ENCODE results near the gene SAP30BP. TPM values are rescaled to one million over a fixed set of nuclear protein-coding genes. Genes with fewer than 3 reads are reported as not detected.
A peak's percentile ranks its signal among the peaks of the same experiment; 100 is the strongest.

Gene SAP30BP
- total RNA-seq, 5 donors from 2014 or later (not counting 1 experiment from before 2014, with no cell fraction given) = 124 to 191 (median 128) TPM

- H3K4me1 ChIP-seq (ENCODE audit: control insufficient read depth in 1 of 2, extremely low read depth in 1 of 2, insufficient read depth in 2 of 2, low read length in 2 of 2) = peaks cover 8 to 9% of the 10 kb centered on the region in 2 experiments
- no peak overlapping the region for H3K27ac Mint-ChIP-seq
- peaks cover 5 to 11% (median 7%) of the 10 kb centered on the region in 3 donors for H3K4me1 Mint-ChIP-seq
- no peaks in the 10 kb centered on the region for H3K9me3 Mint-ChIP-seq
- ATAC-seq (replicated peaks in 1 of 4) (no peak), DNase-seq (no peak)
- POLR2A ChIA-PET = no interaction called here
- H3K36me3 ChIP-seq (ENCODE audit: control insufficient read depth in 2 of 2, extremely low read depth in 1 of 2, insufficient read depth in 1 of 2, low read length in 1 of 2) = peaks cover 7 to 38% of the 10 kb centered on the region in 2 donors
- H3K27ac ChIP-seq (ENCODE audit: low read length) = no peak overlapping the region
- H3K9me3 ChIP-seq = no peaks in the 10 kb centered on the region
- CTCF ChIA-PET = interaction anchor here (0.5 to 2.0 kb wide), 3 partner anchors 12 to 797 kb away, joined by 3 to 4 read pairs (median 4); no protein-coding TSS in a partner anchor
- H3K4me3 Mint-ChIP-seq = no peak overlapping the region
- no peaks in the 10 kb centered on the region for H3K27me3 ChIP-seq (replicated peaks in 1 of 2; ENCODE audit: control insufficient read depth in 2 of 2, extremely low read depth in 1 of 2, insufficient read depth in 2 of 2, low read length in 1 of 2)
- H3K4me3 ChIP-seq (ENCODE audit: control insufficient read depth in 1 of 2, extremely low read depth in 1 of 2, low read length in 1 of 2) = no peak overlapping the region
- H3K36me3 Mint-ChIP-seq = peaks cover 25% of the 10 kb centered on the region
- H3K27me3 Mint-ChIP-seq = no peaks in the 10 kb centered on the region
- 83% methylated on average over 3 of the region's 9 CpGs for WGBS (ENCODE audit: insufficient coverage)
These were observed 4.6 kb upstream of the SAP30BP start for GRCh38 chr17:75662511-75662910.

DNA sequence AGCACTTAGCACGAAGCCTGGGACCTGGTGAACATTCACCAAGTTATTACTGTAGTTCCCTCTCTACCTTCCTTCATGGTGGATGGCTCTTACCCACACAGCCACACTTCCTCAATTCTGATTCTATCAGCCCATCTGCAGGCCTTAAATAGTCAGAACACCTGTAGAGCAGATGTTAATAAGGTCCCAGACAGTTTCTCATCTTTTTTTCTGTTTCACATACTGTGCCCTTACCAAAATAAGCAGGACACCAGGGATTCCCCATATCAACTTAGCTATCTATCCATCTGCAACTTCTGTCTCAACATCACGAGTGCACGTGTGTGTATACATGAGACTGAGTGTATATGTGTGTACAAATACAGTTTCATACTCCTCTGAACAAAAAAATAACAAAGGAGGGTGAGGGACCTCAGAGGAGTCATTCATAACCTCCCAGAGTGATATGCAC, 3.0 kb upstream of the SAP30BP start:
- no CpG with 5 or more reads among the region's 3 CpGs for WGBS (ENCODE audit: insufficient coverage)
- no peak overlapping the region for H3K27ac Mint-ChIP-seq

GRCh38 chr17:75665981-75666380, 1.2 kb upstream of the SAP30BP start:
- Mint-ChIP-seq H3K4me3 (peak overlapping the region in 2 of 3 donors; percentile 54 to 63), H3K4me1 (peaks cover 17 to 21% (median 19%) of the 10 kb centered on the region in 3 donors), H3K36me3 (peaks cover 30% of the 10 kb centered on the region), H3K27ac (no peak overlapping the region), H3K9me3 (no peaks in the 10 kb centered on the region), H3K27me3 (no peaks in the 10 kb centered on the region)
- CTCF ChIA-PET = interaction anchor here in 1 of 2 donors (0.6 to 1.4 kb wide), 6 partner anchors 11 to 226 kb away, joined by 3 to 8 read pairs (median 4); no protein-coding TSS in a partner anchor
- no peak for DNase-seq
- Histone ChIP-seq H3K4me1 (ENCODE audit: control insufficient read depth in 1 of 2, extremely low read depth in 1 of 2, insufficient read depth in 2 of 2, low read length in 2 of 2) (peaks cover 14 to 19% of the 10 kb centered on the region in 2 experiments), H3K9me3 (no peaks in the 10 kb centered on the region), H3K36me3 (ENCODE audit: control insufficient read depth in 2 of 2, extremely low read depth in 1 of 2, insufficient read depth in 1 of 2, low read length in 1 of 2) (peaks cover 4 to 48% of the 10 kb centered on the region in 2 donors), H3K4me3 (ENCODE audit: control insufficient read depth in 1 of 2, extremely low read depth in 1 of 2, low read length in 1 of 2) (no peak overlapping the region), H3K27me3 (replicated peaks in 1 of 2; ENCODE audit: control insufficient read depth in 2 of 2, extremely low read depth in 1 of 2, insufficient read depth in 2 of 2, low read length in 1 of 2) (no peaks in the 10 kb centered on the region), H3K27ac (ENCODE audit: low read length) (no peak overlapping the region)
- WGBS (ENCODE audit: insufficient coverage) = 100% methylated on average over 2 of the region's 10 CpGs
- ATAC-seq (replicated peaks in 1 of 4) = no peak
- POLR2A ChIA-PET = interaction anchor here in 1 of 2 donors (0.6 to 1.4 kb wide), 3 partner anchors 24 to 195 kb away, joined by 3 to 4 read pairs (median 3); no protein-coding TSS in a partner anchor

More for the DNA sequence above, 3.0 kb upstream of the SAP30BP start:
- no peak for DNase-seq
- Histone ChIP-seq H3K9me3 (no peaks in the 10 kb centered on the region), H3K27me3 (replicated peaks in 1 of 2; ENCODE audit: control insufficient read depth in 2 of 2, extremely low read depth in 1 of 2, insufficient read depth in 2 of 2, low read length in 1 of 2) (no peaks in the 10 kb centered on the region), H3K36me3 (ENCODE audit: control insufficient read depth in 2 of 2, extremely low read depth in 1 of 2, insufficient read depth in 1 of 2, low read length in 1 of 2) (peaks cover 6 to 47% of the 10 kb centered on the region in 2 donors), H3K27ac (ENCODE audit: low read length) (no peak overlapping the region), H3K4me1 (ENCODE audit: control insufficient read depth in 1 of 2, extremely low read depth in 1 of 2, insufficient read depth in 2 of 2, low read length in 2 of 2) (peaks cover 14 to 19% of the 10 kb centered on the region in 2 experiments), H3K4me3 (ENCODE audit: control insufficient read depth in 1 of 2, extremely low read depth in 1 of 2, low read length in 1 of 2) (no peak overlapping the region)
- POLR2A ChIA-PET = interaction anchor here in 1 of 2 donors (0.7 kb wide), 1 partner anchor 25 kb away, joined by 14 read pairs; no protein-coding TSS in a partner anchor
- H3K9me3 Mint-ChIP-seq = no peaks in the 10 kb centered on the region
- H3K4me1 Mint-ChIP-seq = peaks cover 7 to 13% (median 11%) of the 10 kb centered on the region in 3 donors
- H3K36me3 Mint-ChIP-seq = peaks cover 29% of the 10 kb centered on the region
- ATAC-seq (replicated peaks in 1 of 4) = no peak
- H3K4me3 Mint-ChIP-seq = no peak overlapping the region
- no peaks in the 10 kb centered on the region for H3K27me3 Mint-ChIP-seq
- CTCF ChIA-PET = interaction anchor here in 1 of 2 donors (0.7 kb wide), 1 partner anchor 87 kb away, joined by 5 read pairs; no protein-coding TSS in a partner anchor

- no peak overlapping the region for H3K27ac Mint-ChIP-seq
- H3K4me3 ChIP-seq (ENCODE audit: control insufficient read depth in 1 of 2, extremely low read depth in 1 of 2, low read length in 1 of 2) = peak overlapping the region; percentile 95 to 99
- no peaks in the 10 kb centered on the region for H3K27me3 Mint-ChIP-seq
- ATAC-seq (replicated peaks in 1 of 4) (no peak), DNase-seq (no peak)
- peaks cover 21 to 24% (median 23%) of the 10 kb centered on the region in 3 donors for H3K4me1 Mint-ChIP-seq
- CTCF ChIA-PET = interaction anchor here in 1 of 2 donors (2.2 kb wide), 1 partner anchor 82 kb away, joined by 4 read pairs; no protein-coding TSS in a partner anchor
- POLR2A ChIA-PET = interaction anchor here (1.0 to 1.2 kb wide), 2 partner anchors 78 to 379 kb away, joined by 3 read pairs; partner anchors contain the start of gene SLC25A19 (in 1 of the 2)
- H3K9me3 Mint-ChIP-seq = no peaks in the 10 kb centered on the region
- H3K4me3 Mint-ChIP-seq = no peak overlapping the region
- WGBS (ENCODE audit: insufficient coverage) = 6% methylated on average over 3 of the region's 4 CpGs
- no peaks in the 10 kb centered on the region for H3K27me3 ChIP-seq (replicated peaks in 1 of 2; ENCODE audit: control insufficient read depth in 2 of 2, extremely low read depth in 1 of 2, insufficient read depth in 2 of 2, low read length in 1 of 2)
- peaks cover 31% of the 10 kb centered on the region for H3K36me3 Mint-ChIP-seq
- H3K9me3 ChIP-seq = no peaks in the 10 kb centered on the region
- peaks cover 7 to 49% of the 10 kb centered on the region in 2 donors for H3K36me3 ChIP-seq (ENCODE audit: control insufficient read depth in 2 of 2, extremely low read depth in 1 of 2, insufficient read depth in 1 of 2, low read length in 1 of 2)
- H3K4me1 ChIP-seq (ENCODE audit: control insufficient read depth in 1 of 2, extremely low read depth in 1 of 2, insufficient read depth in 2 of 2, low read length in 2 of 2) = peaks cover 14 to 19% of the 10 kb centered on the region in 2 experiments
- H3K27ac ChIP-seq (ENCODE audit: low read length) = peak overlapping the region; percentile 88
These were observed 687 bp downstream of the SAP30BP start for GRCh38 chr17:75667825-75668224.

DNA sequence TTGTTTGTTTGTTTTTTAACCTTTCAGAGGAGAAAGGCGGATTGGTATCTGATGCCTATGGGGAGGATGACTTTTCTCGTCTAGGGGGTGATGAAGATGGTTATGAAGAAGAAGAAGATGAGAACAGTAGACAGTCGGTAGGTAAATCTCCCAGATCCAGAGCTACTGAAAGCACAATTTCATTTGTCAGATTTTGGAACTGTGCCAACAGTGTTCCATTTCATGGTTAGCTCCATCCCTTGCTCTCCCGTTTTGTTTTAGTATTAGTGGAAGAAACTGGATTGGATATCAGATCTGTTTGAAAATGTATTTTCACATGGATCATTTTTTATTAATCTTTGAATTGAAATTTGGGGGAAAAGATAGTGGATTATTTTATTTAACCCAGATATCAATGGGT, 1.4 kb downstream of the SAP30BP start:
- Mint-ChIP-seq H3K27ac (peak overlapping the region; percentile 4 to 18), H3K4me1 (peaks cover 23 to 24% (median 23%) of the 10 kb centered on the region in 3 donors), H3K36me3 (peaks cover 34% of the 10 kb centered on the region), H3K4me3 (no peak overlapping the region), H3K9me3 (no peaks in the 10 kb centered on the region), H3K27me3 (no peaks in the 10 kb centered on the region)
- no peaks in the 10 kb centered on the region for H3K27me3 ChIP-seq (replicated peaks in 1 of 2; ENCODE audit: control insufficient read depth in 2 of 2, extremely low read depth in 1 of 2, insufficient read depth in 2 of 2, low read length in 1 of 2)
- no peak for DNase-seq
- ChIA-PET POLR2A (interaction anchor here in 1 of 2 donors (1.0 kb wide), 1 partner anchor 77 kb away, joined by 3 read pairs; no protein-coding TSS in a partner anchor), CTCF (interaction anchor here in 1 of 2 donors (2.2 kb wide), 1 partner anchor 81 kb away, joined by 4 read pairs; no protein-coding TSS in a partner anchor)
- no peak for ATAC-seq (replicated peaks in 1 of 4)
- WGBS (ENCODE audit: insufficient coverage) = 93% methylated on average over 4 of the region's 4 CpGs
- H3K4me1 ChIP-seq (ENCODE audit: control insufficient read depth in 1 of 2, extremely low read depth in 1 of 2, insufficient read depth in 2 of 2, low read length in 2 of 2) = peaks cover 14 to 19% of the 10 kb centered on the region in 2 experiments
- peaks cover 12 to 52% of the 10 kb centered on the region in 2 donors for H3K36me3 ChIP-seq (ENCODE audit: control insufficient read depth in 2 of 2, extremely low read depth in 1 of 2, insufficient read depth in 1 of 2, low read length in 1 of 2)
- H3K4me3 ChIP-seq (ENCODE audit: control insufficient read depth in 1 of 2, extremely low read depth in 1 of 2, low read length in 1 of 2) = no peak overlapping the region
- H3K9me3 ChIP-seq = no peaks in the 10 kb centered on the region
- H3K27ac ChIP-seq (ENCODE audit: low read length) = no peak overlapping the region

GRCh38 chr17:75670868-75671267, 3.7 kb downstream of the SAP30BP start:
- ATAC-seq (replicated peaks in 1 of 4) (no peak), DNase-seq (no peak)
- H3K36me3 Mint-ChIP-seq = peaks cover 30% of the 10 kb centered on the region
- H3K27me3 Mint-ChIP-seq = no peaks in the 10 kb centered on the region
- no peak overlapping the region for H3K27ac Mint-ChIP-seq
- no peaks in the 10 kb centered on the region for H3K9me3 ChIP-seq
- H3K27ac ChIP-seq (ENCODE audit: low read length) = no peak overlapping the region
- no peaks in the 10 kb centered on the region for H3K27me3 ChIP-seq (replicated peaks in 1 of 2; ENCODE audit: control insufficient read depth in 2 of 2, extremely low read depth in 1 of 2, insufficient read depth in 2 of 2, low read length in 1 of 2)
- POLR2A ChIA-PET = interaction anchor here in 1 of 2 donors (1.0 kb wide), 1 partner anchor 37 kb away, joined by 3 read pairs; no protein-coding TSS in a partner anchor
- H3K4me1 ChIP-seq (ENCODE audit: control insufficient read depth in 1 of 2, extremely low read depth in 1 of 2, insufficient read depth in 2 of 2, low read length in 2 of 2) = peaks cover 14 to 16% of the 10 kb centered on the region in 2 experiments
- H3K36me3 ChIP-seq (ENCODE audit: control insufficient read depth in 2 of 2, extremely low read depth in 1 of 2, insufficient read depth in 1 of 2, low read length in 1 of 2) = peaks cover 15 to 53% of the 10 kb centered on the region in 2 donors
- no peak overlapping the region for H3K4me3 Mint-ChIP-seq
- no peaks in the 10 kb centered on the region for H3K9me3 Mint-ChIP-seq
- H3K4me3 ChIP-seq (ENCODE audit: control insufficient read depth in 1 of 2, extremely low read depth in 1 of 2, low read length in 1 of 2) = no peak overlapping the region
- CTCF ChIA-PET = interaction anchor here (0.6 to 1.8 kb wide), 4 partner anchors 18 to 338 kb away, joined by 3 to 5 read pairs (median 3); partner anchors contain the start of gene SMIM5 (in 1 of the 2)
- WGBS (ENCODE audit: insufficient coverage) = 100% methylated on average over 4 of the region's 5 CpGs
- peaks cover 24 to 25% (median 24%) of the 10 kb centered on the region in 3 donors for H3K4me1 Mint-ChIP-seq

All from T-cell (primary cell).